Measurements from ENCODE around the gene NAA38. TPM values are rescaled to one million over a fixed set of nuclear protein-coding genes. Genes with fewer than 3 reads are reported as not detected.

Gene NAA38
- total RNA-seq, 1 experiment from 2014 or later = 97.3 TPM

GRCh38 chr17:7834542-7834956 is 22.8 kb downstream of the NAA38 start:
- DNase-seq (ENCODE audit: low spot score) = peak; percentile 54
- in situ Hi-C loops (cut with HindIII; ENCODE audit: low sequenced_read_pairs) = no loop called here

GRCh38 chr17:7833795-7834541 is 23.4 kb downstream of the NAA38 start, which contains the start of gene KDM6B:
TSS of gene KDM6B (plus strand) at chr17:7834217. CDS start at chr17:7845555, 11,338 bp downstream.
- DNase-seq (ENCODE audit: low spot score) = peak; percentile 97
- in situ Hi-C loops (cut with HindIII; ENCODE audit: low sequenced_read_pairs) = no loop called here

- no peak for DNase-seq (ENCODE audit: low spot score)
- in situ Hi-C loops (cut with HindIII; ENCODE audit: low sequenced_read_pairs) = no loop called here
Measured at GRCh38 chr17:7833011-7833794, 24.2 kb downstream of the NAA38 start.

DNA sequence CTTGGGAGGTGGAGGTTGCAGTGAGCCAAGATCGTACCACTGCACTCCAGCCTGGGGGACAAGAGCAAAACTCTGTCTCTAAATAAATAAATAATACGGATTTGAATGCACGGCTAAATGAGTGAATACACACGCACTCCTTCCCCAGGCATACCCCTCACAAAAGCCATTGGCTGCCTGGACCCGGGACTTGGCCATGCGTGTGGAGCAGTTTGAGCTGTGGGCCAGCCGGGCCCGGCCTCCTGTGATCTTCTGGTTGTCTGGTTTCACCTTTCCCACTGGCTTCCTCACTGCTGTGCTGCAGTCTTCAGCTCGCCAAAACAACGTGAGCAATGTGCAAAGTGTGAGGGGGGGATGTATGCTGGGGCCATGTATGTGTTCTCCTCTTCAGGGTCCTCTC is 24.9 kb downstream of the NAA38 start:
- in situ Hi-C loops (cut with HindIII; ENCODE audit: low sequenced_read_pairs) = no loop called here
- no peak for DNase-seq (ENCODE audit: low spot score)

DNA sequence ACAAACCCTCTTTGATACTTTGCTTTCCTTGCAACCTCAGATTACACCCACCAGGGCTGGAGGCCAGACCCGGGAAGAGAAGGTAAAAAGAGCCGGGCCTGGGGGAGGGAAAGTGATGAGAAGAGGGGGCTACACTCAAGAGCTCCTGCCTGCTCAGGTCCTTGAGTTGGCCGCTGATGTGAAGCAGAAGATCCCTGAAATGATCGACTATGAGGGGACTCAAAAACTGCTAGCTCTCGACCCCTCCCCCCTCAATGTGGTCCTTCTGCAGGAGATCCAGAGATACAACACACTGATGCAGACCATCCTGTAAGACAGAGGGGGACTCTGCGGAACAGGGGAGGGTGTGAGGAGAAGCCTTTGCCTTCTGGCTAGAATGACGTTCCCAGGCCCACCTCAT is 26.1 kb downstream of the NAA38 start:
- no peak for DNase-seq (ENCODE audit: low spot score)
- in situ Hi-C loops (cut with HindIII; ENCODE audit: low sequenced_read_pairs) = no loop called here

- in situ Hi-C loops (cut with HindIII; ENCODE audit: low sequenced_read_pairs) = no loop called here
- DNase-seq (ENCODE audit: low spot score) = no peak
Measured at GRCh38 chr17:7830616-7831015, 26.7 kb downstream of the NAA38 start.

DNA sequence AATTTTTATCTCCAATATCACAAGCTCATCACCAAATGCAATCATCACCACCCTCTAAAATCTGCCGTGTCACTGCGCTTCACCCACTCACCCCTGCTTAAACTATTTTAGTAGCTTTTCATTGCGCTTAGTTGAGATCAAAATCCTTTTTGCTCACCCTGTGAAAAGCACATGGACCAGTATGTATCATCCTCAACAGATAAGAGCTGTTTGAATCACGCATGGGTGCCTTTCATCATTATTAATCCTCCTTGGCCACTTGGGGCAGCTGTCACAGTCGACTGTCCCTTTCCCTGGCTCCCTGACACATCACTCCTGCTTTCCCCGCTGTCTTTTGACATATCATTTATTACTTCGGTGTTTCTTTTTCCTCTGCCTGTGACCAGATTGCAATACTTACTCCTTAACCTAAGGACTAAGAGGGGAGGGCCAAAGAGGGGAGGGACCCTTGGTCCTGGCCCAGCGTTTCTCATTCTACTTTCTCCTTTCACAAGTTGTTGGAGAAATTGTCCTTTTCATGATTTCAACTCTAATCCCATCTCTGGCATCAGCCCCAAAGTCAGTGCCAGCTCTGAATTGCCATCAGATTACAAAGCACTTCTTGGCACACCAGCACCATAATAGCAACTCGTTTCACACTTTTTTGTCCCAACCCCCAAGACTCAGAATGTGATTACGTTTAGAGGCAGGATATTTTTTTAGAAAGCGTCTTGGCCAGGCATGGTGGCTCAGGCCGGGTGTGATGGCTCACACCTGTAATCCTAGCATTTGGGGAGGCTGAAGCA is 32.0 kb downstream of the NAA38 start:
- in situ Hi-C loops (cut with HindIII; ENCODE audit: low sequenced_read_pairs) = no loop called here
- DNase-seq (ENCODE audit: low spot score) = peak; percentile 84

DNA sequence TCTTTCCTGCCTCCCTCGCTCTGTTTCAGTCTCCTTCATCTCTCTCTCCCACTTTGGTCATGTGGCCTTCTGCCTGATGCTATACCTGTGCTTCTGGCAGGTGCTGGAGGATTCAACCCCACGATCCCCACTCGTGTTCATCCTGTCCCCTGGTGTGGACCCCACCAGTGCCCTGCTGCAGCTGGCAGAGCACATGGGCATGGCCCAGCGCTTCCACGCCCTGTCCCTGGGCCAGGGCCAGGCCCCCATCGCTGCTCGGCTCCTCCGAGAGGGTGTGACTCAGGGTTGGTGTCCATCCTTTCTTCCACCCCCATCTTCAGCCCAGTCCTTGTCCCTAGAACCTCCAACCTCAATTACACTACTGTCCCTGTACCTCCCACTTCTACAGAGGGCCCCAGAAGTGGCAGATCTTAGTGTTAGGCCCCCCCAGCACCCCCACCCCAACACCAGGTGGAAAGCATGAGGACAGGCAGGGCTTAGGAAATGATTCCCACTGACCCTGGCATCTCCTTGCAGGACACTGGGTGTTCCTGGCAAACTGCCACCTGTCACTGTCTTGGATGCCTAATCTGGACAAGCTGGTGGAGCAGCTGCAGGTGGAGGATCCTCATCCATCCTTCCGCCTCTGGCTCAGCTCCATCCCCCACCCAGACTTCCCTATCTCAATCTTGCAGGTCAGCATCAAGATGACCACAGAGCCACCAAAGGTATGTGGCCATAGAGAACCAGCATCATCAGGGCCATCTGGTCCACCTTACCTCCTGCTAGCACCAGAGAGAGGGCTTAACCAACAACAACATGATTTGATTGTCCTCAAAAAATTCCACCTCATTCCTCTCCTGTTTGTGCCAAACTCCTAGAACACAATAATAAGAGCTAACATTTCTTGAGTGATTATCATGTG is 33.1 kb downstream of the NAA38 start:
- peak; percentile 75 for DNase-seq (ENCODE audit: low spot score)
- in situ Hi-C loops (cut with HindIII; ENCODE audit: low sequenced_read_pairs) = no loop called here

DNA sequence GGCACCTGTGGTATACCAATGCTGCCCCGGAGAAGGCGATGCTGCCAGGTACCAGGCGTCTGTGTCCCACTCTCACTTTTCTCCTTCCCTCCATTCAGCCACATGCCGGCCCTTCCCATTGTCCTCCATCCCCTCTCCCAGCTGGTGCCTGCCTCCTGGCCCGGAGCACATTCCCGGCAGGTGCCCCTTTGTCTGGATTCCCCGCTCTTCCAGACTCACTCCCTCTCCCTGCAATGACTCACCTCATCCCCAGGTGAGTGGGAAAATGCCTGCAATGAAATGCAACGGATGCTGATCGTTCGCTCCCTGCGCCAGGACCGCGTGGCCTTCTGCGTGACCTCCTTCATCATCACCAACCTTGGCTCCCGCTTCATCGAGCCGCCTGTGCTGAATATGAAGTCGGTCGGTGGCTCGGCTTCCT is 33.8 kb downstream of the NAA38 start:
- in situ Hi-C loops (cut with HindIII; ENCODE audit: low sequenced_read_pairs) = no loop called here

DNA sequence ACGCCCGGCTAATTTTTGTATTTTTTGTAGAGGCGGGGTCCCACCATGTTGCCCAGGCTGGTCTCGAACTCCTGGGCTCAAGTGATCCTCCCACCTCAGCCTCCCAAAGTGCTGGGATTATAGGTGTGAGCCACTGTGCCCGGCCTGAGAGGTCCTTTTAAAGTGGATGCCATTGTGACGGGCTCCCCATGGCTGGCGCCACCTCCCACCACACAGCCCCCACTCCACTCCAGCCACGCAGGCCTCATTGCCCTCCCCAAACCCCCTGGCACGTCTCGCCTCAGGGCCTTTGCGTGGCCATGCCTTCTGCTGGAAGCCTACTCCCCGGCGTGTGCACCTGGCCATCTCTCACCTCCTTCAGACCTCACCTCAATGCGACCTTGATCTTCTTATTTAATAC is 35.2 kb downstream of the NAA38 start:
- no peak for DNase-seq (ENCODE audit: low spot score)
- in situ Hi-C loops (cut with HindIII; ENCODE audit: low sequenced_read_pairs) = no loop called here

More for the DNA sequence above, 33.8 kb downstream of the NAA38 start:
- DNase-seq (ENCODE audit: low spot score) = peak; percentile 6

GRCh38 chr17:7820231-7820630 is 37.1 kb downstream of the NAA38 start:
- DNase-seq (ENCODE audit: low spot score) = no peak
- in situ Hi-C loops (cut with HindIII; ENCODE audit: low sequenced_read_pairs) = no loop called here

GRCh38 chr17:7818746-7819645 is 38.4 kb downstream of the NAA38 start:
- no peak for DNase-seq (ENCODE audit: low spot score)
- in situ Hi-C loops (cut with HindIII; ENCODE audit: low sequenced_read_pairs) = no loop called here

DNA sequence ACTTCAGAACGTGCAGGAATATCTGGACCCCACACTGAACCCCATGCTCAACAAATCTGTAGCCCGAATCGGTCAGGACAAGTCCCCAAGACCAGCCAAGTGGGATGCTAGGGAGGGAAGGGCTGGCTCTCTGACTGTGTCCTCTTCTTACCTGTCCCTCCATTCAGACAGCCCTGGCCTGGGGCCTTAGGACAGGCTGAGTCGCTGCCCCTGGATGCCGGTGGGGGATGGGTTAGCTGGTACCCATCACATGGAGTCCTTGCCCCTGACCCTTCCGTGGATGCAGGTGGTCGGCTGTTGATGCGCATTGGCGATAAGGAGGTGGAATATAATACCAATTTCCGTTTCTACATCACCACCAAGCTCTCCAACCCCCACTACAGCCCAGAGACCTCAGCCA is 39.3 kb downstream of the NAA38 start:
- in situ Hi-C loops (cut with HindIII; ENCODE audit: low sequenced_read_pairs) = no loop called here
- DNase-seq (ENCODE audit: low spot score) = no peak

- DNase-seq (ENCODE audit: low spot score) = no peak
- in situ Hi-C loops (cut with HindIII; ENCODE audit: low sequenced_read_pairs) = no loop called here
Measured at GRCh38 chr17:7817643-7817964, 39.8 kb downstream of the NAA38 start.

GRCh38 chr17:7816926-7817642 is 40.3 kb downstream of the NAA38 start:
- DNase-seq (ENCODE audit: low spot score) = no peak
- in situ Hi-C loops (cut with HindIII; ENCODE audit: low sequenced_read_pairs) = no loop called here

DNA sequence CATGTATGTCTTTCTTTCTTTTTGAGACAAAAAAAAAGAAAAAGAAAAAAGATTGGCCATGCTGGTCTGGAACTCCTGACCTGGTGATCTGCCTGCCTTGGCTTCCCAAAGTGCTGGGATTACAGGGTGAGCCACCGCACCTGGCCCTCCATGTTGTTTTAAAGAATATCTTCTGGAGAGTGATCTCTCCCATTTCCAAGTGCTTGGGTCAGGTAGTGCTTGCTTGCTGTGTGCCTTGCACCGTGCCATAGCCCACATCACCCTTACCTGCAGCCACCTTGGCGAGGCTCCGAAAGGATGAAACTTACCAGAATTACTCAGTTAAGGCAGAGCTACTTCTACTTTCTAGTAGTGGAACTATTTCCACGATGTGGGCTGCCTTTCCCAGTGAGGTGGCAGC is 42.4 kb downstream of the NAA38 start:
- no peak for DNase-seq (ENCODE audit: low spot score)
- in situ Hi-C loops (cut with HindIII; ENCODE audit: low sequenced_read_pairs) = no loop called here

GRCh38 chr17:7811251-7811650 is 46.1 kb downstream of the NAA38 start:
- DNase-seq (ENCODE audit: low spot score) = no peak

More at GRCh38 chr17:7811251-7811650, 46.1 kb downstream of the NAA38 start:
- in situ Hi-C loops (cut with HindIII; ENCODE audit: low sequenced_read_pairs) = no loop called here

Data from G401 (cell line).